Fibroblast of the conjunctiva (primary cell): ENCODE results near the gene DRC3.
"Not testable (repeated sequence)": the region's sequence is repeated elsewhere in the genome, so short reads cannot be mapped to it uniquely, and the experiment has no call there.

ENCODE experiments used
- DNase-seq: peaks from one replicate; pipeline ENCODE4 v3.0.0-alpha.2; 2010; ENCODE audit warnings: low read depth

Gene DRC3, protein sequence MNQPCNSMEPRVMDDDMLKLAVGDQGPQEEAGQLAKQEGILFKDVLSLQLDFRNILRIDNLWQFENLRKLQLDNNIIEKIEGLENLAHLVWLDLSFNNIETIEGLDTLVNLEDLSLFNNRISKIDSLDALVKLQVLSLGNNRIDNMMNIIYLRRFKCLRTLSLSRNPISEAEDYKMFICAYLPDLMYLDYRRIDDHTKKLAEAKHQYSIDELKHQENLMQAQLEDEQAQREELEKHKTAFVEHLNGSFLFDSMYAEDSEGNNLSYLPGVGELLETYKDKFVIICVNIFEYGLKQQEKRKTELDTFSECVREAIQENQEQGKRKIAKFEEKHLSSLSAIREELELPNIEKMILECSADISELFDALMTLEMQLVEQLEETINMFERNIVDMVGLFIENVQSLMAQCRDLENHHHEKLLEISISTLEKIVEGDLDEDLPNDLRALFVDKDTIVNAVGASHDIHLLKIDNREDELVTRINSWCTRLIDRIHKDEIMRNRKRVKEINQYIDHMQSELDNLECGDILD

DNA sequence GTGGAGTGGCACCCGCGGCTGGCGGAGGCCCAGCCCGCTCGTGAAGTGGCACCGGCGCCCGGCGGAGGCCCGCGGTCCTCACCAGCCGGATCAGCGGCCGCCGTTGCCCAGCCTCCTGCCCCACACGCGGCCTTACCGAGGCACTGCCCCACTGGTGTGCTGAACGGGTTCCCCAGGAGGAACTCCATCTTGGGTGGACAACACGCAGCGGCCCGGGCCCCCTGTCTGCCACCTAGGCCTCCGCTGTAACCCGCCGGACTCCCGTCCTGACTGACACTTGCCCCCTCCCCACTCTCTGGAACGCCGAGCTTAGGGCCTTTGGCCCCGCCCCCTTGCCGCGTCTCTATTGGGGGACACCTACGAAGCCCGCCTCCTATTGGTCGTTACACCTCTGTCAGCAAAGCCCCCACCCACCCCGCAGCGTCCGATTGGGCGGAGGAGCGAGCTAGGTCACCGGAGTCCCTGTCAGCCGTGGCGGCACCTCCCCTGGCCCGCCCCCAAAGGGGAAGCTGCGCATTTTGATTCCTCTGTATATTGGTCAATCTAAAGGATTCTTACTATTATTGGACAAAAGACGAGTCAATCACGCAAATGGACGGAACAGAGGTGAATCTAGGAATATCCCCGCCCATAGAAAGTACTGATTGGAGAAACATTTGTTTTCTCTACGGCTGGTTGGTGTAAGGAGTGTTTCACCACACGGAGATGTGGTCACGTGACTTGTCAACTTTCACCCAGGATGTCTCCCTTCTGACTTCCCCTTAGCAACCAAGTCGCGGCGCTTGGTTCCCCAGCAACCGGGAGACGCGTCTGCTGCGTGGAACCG lies at the start of gene DRC3, which contains the start of gene TOM1L2:
DRC3 (plus strand) TSS at position 737 of the 826 bp plus-strand sequence. CDS start 4,737 bp downstream, outside the sequence.
TOM1L2 (minus strand) TSS at position 275 of the 826 bp plus-strand sequence; CDS start at position 188, 87 bp downstream.
- DNase-seq = peak; percentile 100

DNA sequence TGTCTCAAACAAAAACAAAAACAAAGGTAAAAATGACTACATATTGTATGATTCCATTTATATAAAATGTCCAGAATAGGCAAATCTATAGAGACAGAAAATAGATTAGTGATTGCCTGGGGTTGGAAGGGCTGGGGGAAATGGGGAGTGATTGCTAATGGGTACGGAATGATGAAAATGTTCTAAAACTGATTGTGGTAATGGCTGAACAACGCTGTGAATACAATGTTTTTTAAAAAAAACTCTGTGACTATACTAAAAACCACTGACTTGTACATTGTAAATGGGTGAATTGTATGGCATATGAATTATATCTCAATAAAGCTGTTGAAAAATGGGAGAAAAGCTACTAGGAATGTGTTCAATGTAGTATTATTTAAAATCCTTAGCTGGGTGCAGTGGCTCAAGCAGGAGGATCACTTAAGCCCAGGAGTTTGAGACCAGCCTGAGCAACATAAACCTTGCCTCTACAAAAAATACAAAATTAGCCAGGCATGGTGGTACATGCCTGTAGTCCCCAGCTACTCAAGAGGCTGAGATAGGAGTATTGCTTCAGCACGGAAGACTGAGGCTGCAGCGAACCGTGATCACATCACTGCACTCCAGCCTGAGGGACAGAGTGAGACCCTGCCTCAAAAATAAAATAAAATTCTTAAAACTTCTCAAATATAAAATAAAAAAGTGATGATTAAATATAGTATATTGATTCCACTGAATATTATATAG lies 48.4 kb upstream of the DRC3 start:
- no peak for DNase-seq

DNA sequence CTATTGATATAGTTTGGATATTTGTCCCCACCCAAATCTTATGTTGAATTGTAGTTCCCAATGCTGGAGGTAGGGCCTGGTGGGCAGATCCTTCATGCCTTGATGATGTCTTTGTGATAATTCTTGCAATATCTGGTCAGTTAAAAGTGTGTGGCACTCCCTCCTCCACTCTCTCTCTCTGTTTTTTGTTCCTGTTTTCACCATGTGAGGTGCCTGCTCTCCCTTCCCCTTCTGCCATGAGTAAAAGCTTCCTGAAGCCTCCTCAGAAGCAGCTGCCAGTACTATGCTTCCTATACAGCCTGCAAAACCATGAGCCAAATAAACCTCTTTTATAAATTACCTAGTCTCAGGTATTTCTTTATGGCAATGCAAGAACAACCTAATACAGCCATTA lies 47.8 kb upstream of the DRC3 start:
- no peak for DNase-seq

DNA sequence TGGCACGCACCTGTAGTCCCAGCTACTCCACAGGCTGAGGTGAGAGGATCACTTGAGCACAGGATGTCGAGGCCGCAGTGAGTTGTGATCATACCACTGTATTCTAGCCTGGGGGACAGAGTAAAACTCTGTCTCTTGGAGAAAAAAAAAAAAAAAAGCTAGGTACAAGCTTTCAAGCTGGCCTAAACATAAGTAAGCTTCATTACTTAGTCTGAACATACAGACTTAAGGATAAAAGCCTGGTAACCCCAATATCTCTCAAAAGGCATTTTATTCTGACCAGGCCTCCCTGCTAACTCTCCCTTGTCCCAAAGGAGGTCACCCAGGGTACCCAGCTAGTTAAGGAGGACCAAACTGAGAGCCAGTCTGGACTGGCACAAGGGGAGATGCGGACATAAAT lies 46.6 kb upstream of the DRC3 start:
- no peak for DNase-seq

DNA sequence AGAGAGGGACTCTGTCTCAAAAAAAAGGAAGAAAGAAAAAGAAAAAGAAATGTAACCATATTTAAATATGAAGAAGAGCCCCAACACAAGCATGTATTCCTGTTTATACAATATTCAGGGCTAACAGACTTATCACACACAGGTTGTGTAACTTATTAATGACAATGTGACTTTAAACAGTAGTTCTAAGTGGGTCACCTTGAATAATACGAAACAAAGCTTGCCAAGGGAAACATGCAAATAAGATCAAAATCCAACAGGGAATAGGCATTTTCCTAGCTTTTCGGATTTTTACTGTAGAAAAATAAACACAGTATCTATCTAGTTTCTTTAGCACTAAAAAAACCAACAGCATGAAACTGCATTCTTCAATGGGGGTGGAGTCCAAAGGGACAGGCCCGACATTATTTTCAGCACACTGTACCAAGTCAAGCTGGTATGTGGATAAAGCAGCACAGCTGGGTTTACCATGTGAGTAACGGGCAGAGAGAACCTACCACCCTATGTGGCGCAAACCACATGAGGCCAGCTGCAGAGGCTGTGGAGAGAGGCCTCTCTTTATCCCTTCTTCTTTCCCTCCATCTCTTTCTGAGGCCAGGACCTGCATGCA lies 45.7 kb upstream of the DRC3 start:
- DNase-seq = no peak

DNA sequence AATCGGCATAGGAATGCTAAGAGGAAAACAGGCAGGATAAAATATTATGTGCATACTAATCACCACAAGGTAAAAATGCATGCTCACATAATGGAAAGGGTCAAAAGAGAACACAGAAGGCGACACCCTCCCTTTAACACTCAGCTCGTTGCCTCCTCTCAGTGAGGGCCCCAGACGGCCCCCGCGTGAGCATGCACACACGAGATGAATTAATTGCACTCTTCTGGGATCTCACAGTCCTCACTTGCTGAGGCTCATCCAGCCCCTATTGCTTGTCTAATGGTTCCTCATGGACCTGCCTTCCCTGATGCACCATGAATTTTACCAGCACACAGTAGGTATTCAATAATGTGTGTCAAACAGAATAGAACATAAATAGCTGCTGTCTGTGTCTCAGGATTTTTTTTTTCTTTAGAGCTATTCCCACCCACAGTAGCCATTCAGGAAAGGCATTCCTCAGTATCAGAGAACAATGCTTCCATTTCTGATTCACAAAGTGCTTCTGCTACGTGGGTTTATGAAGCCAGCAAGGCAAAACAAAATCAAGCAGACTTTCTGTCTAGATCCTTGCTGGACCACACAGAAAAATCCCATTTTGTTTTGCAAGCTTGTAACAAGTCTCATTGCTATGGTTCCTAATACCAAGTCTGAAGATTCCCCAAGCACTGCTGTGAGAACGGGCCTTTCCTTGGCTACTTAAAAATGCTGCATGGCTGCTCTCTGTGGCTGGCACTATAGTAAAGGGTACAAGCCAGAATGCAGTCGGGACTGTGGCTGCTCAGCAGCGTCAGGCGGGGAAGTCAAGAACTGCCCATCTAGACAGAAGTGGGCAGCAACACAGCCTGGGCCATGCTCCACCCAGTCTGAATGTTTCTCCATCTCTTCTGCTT lies 44.0 kb upstream of the DRC3 start:
- no peak for DNase-seq

DNA sequence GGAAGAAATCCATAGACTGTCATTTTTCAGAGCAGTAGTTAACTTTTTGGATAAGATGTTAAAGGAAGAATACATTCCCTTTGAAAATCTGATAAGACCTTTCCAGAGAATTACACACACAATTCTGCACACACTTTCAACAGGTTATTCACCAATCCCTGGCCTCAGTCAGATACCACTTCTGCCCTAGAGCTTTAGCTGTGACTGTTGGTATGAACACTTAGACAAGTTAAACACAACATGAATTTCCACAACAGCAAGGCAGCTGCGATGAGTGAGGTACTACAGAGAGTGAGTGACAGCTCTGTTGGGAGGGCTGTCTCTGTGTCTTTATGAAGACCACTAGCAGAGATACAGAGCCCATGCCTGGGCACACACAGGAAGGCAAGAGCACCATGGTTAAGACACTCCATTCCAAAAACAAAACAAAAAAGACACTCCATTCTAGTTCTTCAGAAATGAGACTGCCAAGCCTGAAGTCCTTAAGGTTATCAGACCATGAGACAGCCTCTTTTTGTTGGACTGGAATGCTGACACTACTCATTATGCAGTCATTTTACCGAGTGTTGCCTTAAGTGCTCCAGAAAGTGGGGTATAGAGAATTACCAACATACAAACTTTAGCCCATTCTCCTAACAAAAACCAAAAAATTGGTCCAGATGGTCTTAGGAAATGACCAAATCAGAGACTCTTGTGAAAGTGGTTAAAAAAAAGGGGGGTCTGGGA lies 42.8 kb upstream of the DRC3 start:
- no peak for DNase-seq

DNA sequence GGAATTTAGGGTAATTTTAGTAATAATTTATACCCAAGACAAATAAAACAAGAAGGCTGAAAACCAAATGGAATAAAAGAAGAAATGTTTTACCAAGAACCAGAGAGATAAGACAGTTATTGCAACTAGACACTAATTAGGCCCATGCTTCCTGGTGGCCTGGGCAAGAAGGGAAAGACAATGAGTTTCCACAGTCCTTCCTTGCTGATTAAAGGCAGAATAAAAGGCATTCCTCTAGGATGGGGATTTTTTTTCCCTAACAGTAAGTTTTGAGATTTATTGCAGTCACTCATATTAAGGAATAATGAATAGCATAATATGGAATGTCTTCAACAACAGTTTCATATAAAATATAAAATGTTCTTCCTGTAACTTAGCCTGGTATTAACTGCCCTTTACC lies 42.0 kb upstream of the DRC3 start:
- no peak for DNase-seq

DNA sequence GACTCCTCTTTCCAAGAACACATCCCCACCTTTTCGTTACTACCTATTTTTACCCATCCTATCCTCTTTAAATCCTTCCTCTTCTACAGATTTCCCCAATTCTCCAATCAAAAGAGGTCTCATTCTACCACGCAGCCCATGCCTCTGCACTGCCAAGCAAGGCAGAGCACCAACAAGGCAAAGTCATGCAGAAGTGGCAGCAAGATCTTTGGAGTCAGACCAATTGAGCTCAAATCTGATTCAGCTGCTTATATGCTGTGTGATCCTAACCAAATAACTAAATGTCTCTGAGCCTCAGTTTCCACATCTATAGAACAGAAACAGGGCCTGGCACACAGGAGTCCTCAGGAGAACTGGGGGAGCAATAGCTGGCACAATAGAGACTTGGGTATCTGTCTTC lies 41.5 kb upstream of the DRC3 start:
- DNase-seq = no peak

DNA sequence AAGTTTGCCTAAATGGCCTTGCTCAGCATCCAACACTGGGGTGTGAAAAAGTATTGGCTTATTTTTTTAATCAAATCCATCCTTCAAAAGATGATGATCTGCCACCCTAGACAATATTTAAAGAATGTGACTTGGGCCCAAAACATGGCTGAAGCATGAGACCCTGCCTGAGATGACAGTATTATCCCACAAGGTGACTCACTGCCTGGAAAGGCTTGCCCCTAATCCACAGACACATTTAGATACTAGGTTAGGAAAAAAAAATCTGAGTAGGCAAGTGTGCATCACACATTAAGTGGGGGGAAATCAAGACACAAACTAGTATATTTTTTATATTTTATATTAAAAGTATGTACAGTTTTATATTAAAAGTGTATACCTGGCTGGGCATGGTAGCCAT lies 38.9 kb upstream of the DRC3 start:
- DNase-seq = no peak

DNA sequence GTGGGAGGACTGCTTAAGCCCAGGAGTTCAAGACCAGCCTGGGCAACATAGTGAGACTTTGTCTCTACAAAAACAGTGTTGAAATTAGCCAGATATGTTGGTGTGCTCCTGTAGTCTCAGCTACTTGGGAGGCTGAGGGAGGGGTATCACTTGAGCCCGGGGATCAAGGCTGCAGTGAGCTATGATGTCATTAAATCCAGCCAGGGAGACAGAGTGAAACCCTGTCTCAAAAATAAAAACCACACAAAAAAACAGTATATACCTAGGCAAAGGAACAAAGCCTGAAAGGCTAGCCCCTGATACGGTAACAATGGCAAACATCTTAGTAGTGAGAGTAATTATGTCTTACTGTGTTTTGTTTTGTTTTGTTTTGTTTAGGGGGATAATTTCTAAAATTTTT lies 38.4 kb upstream of the DRC3 start:
- DNase-seq = no peak

DNA sequence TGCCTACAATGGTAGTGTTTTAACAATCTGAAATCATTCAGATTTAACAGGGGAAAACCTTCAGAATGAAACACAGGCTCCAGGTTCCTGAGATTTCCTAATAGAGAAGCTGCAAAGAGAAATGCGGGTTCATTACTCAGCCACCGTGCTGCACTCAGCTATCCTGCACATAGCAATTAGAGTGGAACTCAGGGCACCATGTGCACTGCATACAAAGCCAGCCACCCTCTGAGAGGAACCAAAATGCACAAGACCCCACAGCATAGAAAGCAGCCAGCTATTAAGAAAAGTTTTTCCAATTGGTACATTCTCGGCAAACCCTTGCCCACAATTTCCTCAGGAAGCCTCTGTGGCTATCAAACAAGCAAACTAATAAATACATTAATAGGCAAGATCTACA lies 37.9 kb upstream of the DRC3 start:
- no peak for DNase-seq

DNA sequence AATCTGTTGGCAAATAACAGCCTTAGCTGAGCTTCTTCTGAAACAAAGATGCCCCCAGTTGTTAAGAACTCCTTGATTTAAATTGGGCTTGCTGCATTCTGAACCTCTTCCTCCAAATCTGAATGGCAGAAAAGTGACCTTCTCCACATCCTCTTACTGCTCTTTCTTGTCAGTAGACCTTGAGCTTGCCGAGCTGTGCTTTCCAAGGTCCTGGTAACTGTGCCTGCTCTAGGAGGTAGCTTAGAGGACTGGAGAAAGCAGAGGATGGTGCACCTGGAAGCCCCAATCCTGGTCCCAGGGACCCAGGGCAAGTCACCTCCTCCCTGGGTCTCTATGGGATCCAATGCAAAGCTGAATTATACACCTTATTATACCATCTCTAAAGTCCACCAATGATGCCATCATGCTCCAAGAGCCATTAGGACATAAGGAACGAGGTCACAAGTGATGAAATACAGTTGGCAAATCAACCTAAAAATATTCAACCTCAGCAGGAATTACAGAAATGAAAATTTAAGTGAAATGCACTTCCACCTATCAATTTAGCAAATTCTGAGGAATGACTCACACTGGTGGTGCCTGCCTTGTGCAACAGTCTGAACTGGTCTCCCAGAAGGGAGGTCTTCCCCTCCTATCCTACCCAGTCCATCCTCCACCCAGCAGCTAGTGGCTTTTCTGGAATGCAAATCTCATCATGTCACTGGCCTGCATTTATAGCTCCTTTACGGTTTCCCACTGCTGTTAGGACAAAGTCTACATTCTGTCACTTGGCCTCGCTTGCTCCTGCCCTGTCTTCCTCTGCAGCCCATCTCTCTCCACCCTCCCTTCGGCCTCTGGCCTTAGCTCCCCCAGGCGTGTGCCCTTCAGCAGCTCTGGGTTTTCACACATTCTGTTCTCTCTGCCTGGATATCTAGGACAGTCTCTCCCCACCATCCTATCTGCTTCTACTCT lies 37.1 kb upstream of the DRC3 start:
- DNase-seq = peak; percentile 78

DNA sequence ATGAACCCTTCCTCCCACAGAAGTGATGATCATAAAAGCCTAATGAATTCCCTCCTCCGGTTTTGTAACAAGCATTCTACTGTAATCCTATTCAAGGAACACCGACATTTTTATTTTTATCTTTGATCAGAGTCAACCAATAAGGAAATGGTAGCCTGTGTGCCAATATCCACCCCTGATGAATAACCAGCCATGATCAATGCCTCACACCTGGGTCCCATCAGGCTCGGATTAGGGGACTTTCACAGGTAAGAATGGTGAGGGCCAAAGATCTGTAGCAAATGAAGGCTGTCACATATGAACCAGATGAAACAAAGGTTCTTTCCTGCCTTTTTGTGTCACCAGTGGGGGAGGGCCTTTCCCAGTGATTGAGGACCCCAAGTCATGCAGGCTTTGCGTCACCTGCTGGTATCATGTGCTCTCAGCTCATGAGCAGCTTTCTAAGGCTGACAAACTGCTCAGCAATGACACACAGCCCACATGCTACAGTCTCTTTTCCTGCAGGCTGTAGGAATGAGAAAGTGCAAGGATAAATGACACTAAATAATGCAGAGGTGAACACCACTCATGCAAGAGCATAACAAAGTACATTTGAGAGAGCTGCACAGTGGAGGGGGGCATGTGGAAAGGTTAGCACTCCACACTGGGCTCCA lies 35.3 kb upstream of the DRC3 start:
- no peak for DNase-seq

DNA sequence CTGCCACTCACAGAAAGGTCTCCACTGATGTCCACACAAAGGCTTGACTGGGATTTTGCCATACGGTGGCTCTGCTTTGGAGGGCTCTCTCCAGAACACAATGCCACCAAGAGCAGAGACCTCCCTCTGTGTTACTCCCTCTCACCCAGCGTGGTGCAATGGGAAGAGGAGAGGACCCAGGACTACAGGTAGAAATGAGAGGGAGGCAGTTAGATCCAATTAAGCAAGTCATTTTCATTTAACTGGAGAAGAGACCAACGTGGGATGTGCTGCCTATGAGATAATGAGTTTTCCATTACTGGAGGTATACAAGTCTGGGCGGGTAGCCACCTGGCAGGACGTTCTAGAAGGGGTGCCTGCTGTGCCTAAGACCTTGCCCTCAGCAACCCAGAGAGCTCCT lies 34.7 kb upstream of the DRC3 start:
- DNase-seq = no peak

DNA sequence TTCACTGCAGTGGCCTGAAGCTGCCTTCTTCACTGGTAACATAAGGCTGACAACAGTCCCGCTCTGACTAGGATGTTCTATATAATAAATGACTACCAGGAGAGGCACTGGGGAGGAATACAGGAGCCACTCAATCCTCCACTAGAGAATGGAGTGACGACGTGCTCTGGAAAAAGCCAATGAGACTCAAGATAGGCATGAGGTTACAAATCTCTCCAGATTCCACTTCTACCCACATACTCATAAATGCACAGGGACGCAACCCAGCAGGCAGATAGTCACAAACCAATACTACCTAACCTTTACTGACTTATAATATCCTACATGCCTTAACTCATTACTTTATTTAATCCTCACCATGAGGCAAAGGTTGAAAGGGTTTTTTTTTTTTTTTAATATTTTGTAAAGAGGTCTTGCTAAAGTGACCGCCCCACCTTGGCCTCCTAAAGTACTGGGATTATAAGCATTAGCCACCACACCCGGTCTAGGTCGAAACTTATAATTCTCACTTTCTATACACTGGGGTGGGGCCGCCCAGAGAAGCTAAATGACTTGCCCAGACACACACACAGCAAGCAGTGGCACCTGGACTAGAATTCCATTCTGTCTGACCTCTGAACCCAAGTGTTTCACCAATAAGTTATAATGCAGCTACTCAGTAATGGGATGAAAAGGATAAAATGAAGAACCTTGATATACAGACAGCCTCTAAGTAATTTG lies 34.1 kb upstream of the DRC3 start:
- DNase-seq = no peak

DNA sequence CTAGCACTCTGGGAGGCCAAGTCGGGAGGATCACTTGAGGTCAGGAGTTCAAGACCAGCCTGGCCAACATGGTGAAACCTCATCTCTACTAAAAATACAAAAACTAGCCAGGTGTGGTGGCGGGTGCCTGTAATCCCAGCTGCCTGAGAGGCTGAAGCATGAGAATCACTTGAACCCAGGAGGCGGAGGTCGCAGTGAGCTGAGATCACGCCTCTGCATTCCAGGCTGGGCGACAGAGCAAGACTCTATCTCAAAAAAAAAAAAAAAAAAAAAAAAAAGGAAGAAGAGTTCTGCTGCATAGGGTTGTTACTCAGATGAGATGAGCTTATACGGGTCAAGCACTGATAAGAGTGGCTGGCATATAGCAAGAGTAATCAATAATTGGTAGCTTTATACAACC lies 32.7 kb upstream of the DRC3 start:
- not testable (repeated sequence) for DNase-seq

DNA sequence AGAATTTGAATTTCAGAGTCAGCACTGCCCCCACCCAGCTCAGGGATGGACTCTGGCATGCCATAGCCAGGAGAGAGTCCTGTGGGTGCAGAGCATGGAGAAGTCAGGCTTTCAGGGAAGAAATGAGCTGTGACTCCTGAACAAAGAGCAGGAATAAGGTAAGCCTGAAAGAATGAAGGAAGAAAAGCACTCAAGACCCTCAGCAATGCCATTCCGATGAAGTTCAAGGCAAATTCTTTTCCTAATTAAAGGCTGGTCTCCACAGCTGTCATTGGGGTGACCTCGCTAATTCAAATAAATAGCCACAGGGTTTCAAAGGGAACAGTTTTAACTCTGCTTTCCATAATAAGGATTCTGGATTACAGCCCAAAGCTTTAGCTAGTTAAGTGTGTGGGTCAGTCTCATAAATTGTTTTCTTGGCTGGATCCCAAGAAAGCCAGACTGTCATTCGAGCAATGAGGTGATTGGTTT lies 32.2 kb upstream of the DRC3 start:
- DNase-seq = no peak
